ENCODE data around the gene CFAP221. TPM values are rescaled to one million over a fixed set of nuclear protein-coding genes. Genes with fewer than 3 reads are reported as not detected.

CFAP221 gene
- total RNA-seq, 1 experiment from 2014 or later: 0.20 TPM

GRCh38 chr2:119598596-119599263 lies 54.5 kb downstream of the CFAP221 start:
- Histone ChIP-seq H2AFZ (ENCODE audit: low read length) (no peak overlapping the region), H3K4me1 (ENCODE audit: insufficient read depth, low read length) (no peaks in the 10 kb centered on the region), H3K56ac (ENCODE audit: insufficient read length, low read depth, low read length) (no peak overlapping the region), H3K23me2 (ENCODE audit: insufficient read length, low read depth, low read length, poor library complexity, severe bottlenecking) (no peaks in the 10 kb centered on the region), H2AK5ac (ENCODE audit: insufficient read length, low read length) (no peak overlapping the region), H4K20me1 (ENCODE audit: control insufficient read depth, insufficient read depth, insufficient read length) (no peaks in the 10 kb centered on the region), H3K23ac (ENCODE audit: insufficient read length, low read depth, low read length) (no peak overlapping the region), H2BK120ac (ENCODE audit: low read depth, low read length, poor library complexity, severe bottlenecking) (no peak overlapping the region), H3K9ac (ENCODE audit: extremely low read depth, insufficient read length, low read length) (no peak overlapping the region), H3K27me3 (ENCODE audit: insufficient read depth, low read length) (no peaks in the 10 kb centered on the region), H4K8ac (replicated peaks; ENCODE audit: insufficient read length, low read depth, low read length) (no peak overlapping the region), H4K91ac (ENCODE audit: insufficient read length, low read depth, low read length) (no peak overlapping the region), H2BK15ac (ENCODE audit: low read depth, low read length) (no peak overlapping the region), H2BK20ac (ENCODE audit: low read depth, low read length, poor library complexity, severe bottlenecking) (no peak overlapping the region), H3K79me1 (ENCODE audit: insufficient read depth, low read depth, low read length, poor library complexity, severe bottlenecking) (no peaks in the 10 kb centered on the region), H2BK12ac (ENCODE audit: insufficient read length, low read depth, low read length) (no peak overlapping the region), H4K5ac (ENCODE audit: insufficient read length, low read depth, low read length) (no peak overlapping the region), H3K9me3 (ENCODE audit: control insufficient read depth, low read depth, low read length) (no peaks in the 10 kb centered on the region), H3K27ac (ENCODE audit: insufficient read length, low read depth, low read length) (no peak overlapping the region), H3K14ac (ENCODE audit: insufficient read depth, low read length) (no peak overlapping the region), H3K18ac (ENCODE audit: insufficient read length, low read depth, low read length) (no peak overlapping the region), H3T11ph (ENCODE audit: low read length) (no peak overlapping the region), H3K4ac (ENCODE audit: low read depth, low read length) (no peak overlapping the region), H3K79me2 (ENCODE audit: insufficient read depth, low read length) (no peaks in the 10 kb centered on the region), H2BK5ac (ENCODE audit: insufficient read length, low read length) (no peak overlapping the region), H3K4me2 (ENCODE audit: insufficient read depth, insufficient read length, low read length) (no peak overlapping the region)
- peaks cover 1% of the 10 kb centered on the region for H3K27me3 Mint-ChIP-seq (ENCODE audit: low read depth)
- no CpG with 5 or more reads among the region's 5 CpGs for WGBS (ENCODE audit: extremely low coverage, insufficient read length, low lambda C conversion rate)
- H3K4me3 Mint-ChIP-seq: no peak overlapping the region
- H3K27ac Mint-ChIP-seq: no peak overlapping the region
- DNase-seq: no peak
- no peak for TF ChIP-seq CTCF (conservative IDR thresholded peaks at IDR 0.05)
- peaks cover 6 to 15% of the 10 kb centered on the region in 2 experiments for H3K4me1 Mint-ChIP-seq
- no peaks in the 10 kb centered on the region for H3K9me3 Mint-ChIP-seq
- no peaks in the 10 kb centered on the region for H3K36me3 Mint-ChIP-seq (ENCODE audit: insufficient read depth in 1 of 3, low read depth in 3 of 3)

Data from H9 (cell line).